K562 (cell line): ENCODE measurements around the gene ATXN1. TPM values are rescaled to one million over a fixed set of nuclear protein-coding genes. Genes with fewer than 3 reads are reported as not detected.

ENCODE experiments used
- ADNP ChIP-seq: fragments of 200-800 bp; sonication (Bioruptor generic); IDR thresholded peaks from 2 replicates; pipeline ENCODE4 v1.6.1; 2016; ENCODE audit warnings: missing genetic modification characterization, missing compliant biosample characterization
- BCL6 ChIP-seq: fragments of 250-450 bp; sonication (Bioruptor Pico); IDR thresholded peaks from 2 replicates; pipeline ENCODE4 v1.4.0; 2020
- CREB3 ChIP-seq: fragments of 450-650 bp; conservative IDR thresholded peaks from 2 replicates; pipeline ENCODE4 v1.6.1; 2016; ENCODE audit warnings: missing genetic modification characterization, low read depth, mild to moderate bottlenecking, missing compliant biosample characterization, moderate library complexity
- DEAF1 ChIP-seq: fragments of 450-650 bp; formaldehyde crosslinking; IDR thresholded peaks from 2 replicates; pipeline ENCODE4 v1.4.0; 2020; ENCODE audit warnings: mild to moderate bottlenecking, moderate library complexity
- ELF4 ChIP-seq: fragments of 450-650 bp; formaldehyde crosslinking; IDR thresholded peaks from 2 replicates; pipeline ENCODE4 v1.4.0; 2022; ENCODE audit warnings: missing genetic modification characterization
- FOXK2 ChIP-seq, 2 experiments: fragments of 450-650 bp; IDR thresholded peaks in 1 of 2; conservative IDR thresholded peaks in 1 of 2; 2 replicates each; pipeline ENCODE4 v1.6.1; 2016; ENCODE audit warnings: low read depth in 2 of 2, mild to moderate bottlenecking in 1 of 2
- HDAC8 ChIP-seq: fragments of 450-650 bp; IDR thresholded peaks from 2 replicates; pipeline ENCODE4 v1.6.1; 2016; ENCODE audit warnings: mild to moderate bottlenecking, missing genetic modification characterization, moderate library complexity, missing compliant biosample characterization
- KDM1A ChIP-seq, 2 experiments: fragments of 450-650 bp; IDR thresholded peaks; 2 replicates each; pipeline ENCODE4 v1.6.1; 2016; ENCODE audit warnings: mild to moderate bottlenecking in 2 of 2
- MECOM ChIP-seq: fragments of 250-450 bp; sonication (Bioruptor Pico); IDR thresholded peaks from 2 replicates; pipeline ENCODE4 v1.8.0; 2022; ENCODE audit warnings: inconsistent platforms
- MTA3 ChIP-seq: fragments of 450-650 bp; formaldehyde crosslinking; IDR thresholded peaks from 2 replicates; pipeline ENCODE4 v1.6.1; 2017; ENCODE audit warnings: mild to moderate bottlenecking, borderline replicate concordance
- NCOA6 ChIP-seq: fragments of 450-650 bp; IDR thresholded peaks from 2 replicates; pipeline ENCODE4 v1.6.1; 2017; ENCODE audit warnings: mild to moderate bottlenecking
- NFATC3 ChIP-seq: fragments of 450-650 bp; IDR thresholded peaks from 2 replicates; pipeline ENCODE4 v1.6.1; 2017; ENCODE audit warnings: mild to moderate bottlenecking
- NFE2 ChIP-seq: IDR thresholded peaks from 2 replicates; pipeline ENCODE4 v1.6.1; 2014; ENCODE audit warnings: antibody characterized with exemption, low read depth
- PATZ1 ChIP-seq: fragments of 250-450 bp; sonication (Bioruptor Pico); IDR thresholded peaks from 2 replicates; pipeline ENCODE4 v1.5.0; 2020; ENCODE audit warnings: mild to moderate bottlenecking, borderline replicate concordance
- PML ChIP-seq: IDR thresholded peaks from 2 replicates; pipeline ENCODE4 v1.6.1; 2012; ENCODE audit warnings: low read length, inconsistent platforms
- PTBP1 ChIP-seq: fragments of 200-400 bp; formaldehyde crosslinking; IDR thresholded peaks from 2 replicates; pipeline ENCODE4 v1.6.1; 2017; ENCODE audit warnings: low read depth, low read length
- SMARCA4 ChIP-seq: fragments of 450-650 bp; IDR thresholded peaks from 2 replicates; pipeline ENCODE4 v1.6.1; 2016
- TARDBP ChIP-seq: fragments of 450-650 bp; IDR thresholded peaks from 2 replicates; pipeline ENCODE4 v1.6.1; 2016
- TGIF2 ChIP-seq: sonication (generic); formaldehyde crosslinking; IDR thresholded peaks from 2 replicates; pipeline ENCODE4 v1.8.1; 2022; ENCODE audit warnings: mild to moderate bottlenecking, missing genetic modification reagents, moderate library complexity
- XRCC4 ChIP-seq: IDR thresholded peaks from one replicate; pipeline ENCODE4 v1.6.1; 2011; ENCODE audit not compliant: insufficient read depth, insufficient read length; ENCODE audit errors: extremely low read depth
- ZFX ChIP-seq: sonication (generic); formaldehyde crosslinking; IDR thresholded peaks from 2 replicates; pipeline ENCODE4 v1.8.0; 2022; ENCODE audit warnings: mild to moderate bottlenecking, missing genetic modification reagents, moderate library complexity
- ZNF23 ChIP-seq: fragments of 250-450 bp; sonication (Bioruptor Pico); IDR thresholded peaks from 2 replicates; pipeline ENCODE4 v1.4.0; 2020; ENCODE audit warnings: mild to moderate bottlenecking
- ZNF444 ChIP-seq: fragments of 250-450 bp; sonication (Bioruptor Pico); IDR thresholded peaks from 2 replicates; pipeline ENCODE4 v1.4.0; 2020; ENCODE audit warnings: mild to moderate bottlenecking, moderate library complexity
- ZNF695 ChIP-seq: fragments of 450-650 bp; formaldehyde crosslinking; IDR thresholded peaks from 2 replicates; pipeline ENCODE4 v1.4.0; 2020; ENCODE audit warnings: mild to moderate bottlenecking, moderate library complexity
- ZNF696 ChIP-seq: fragments of 250-450 bp; sonication (Bioruptor Pico); conservative IDR thresholded peaks from 2 replicates; pipeline ENCODE4 v1.4.0; 2020; ENCODE audit warnings: mild to moderate bottlenecking, moderate library complexity
- ZNF699 ChIP-seq: fragments of 250-450 bp; sonication (Bioruptor Pico); IDR thresholded peaks from 2 replicates; pipeline ENCODE4 v1.8.0; 2021; ENCODE audit warnings: mild to moderate bottlenecking, moderate library complexity; ENCODE audit not compliant: insufficient replicate concordance
- ZNF766 ChIP-seq: fragments of 200-800 bp; sonication (Bioruptor generic); conservative IDR thresholded peaks from 2 replicates; pipeline ENCODE4 v1.6.1; 2016; ENCODE audit warnings: missing genetic modification characterization, missing compliant biosample characterization
- polyA plus RNA-seq, 8 experiments: library from polyadenylated mRNA; depleted of rRNA in 4 of 8; stranded (reverse) in 5 of 8; unstranded in 3 of 8; fragments of >200 nt; fragmentation: Nextera tagmentation in 2 of 8; fragmentation: Illumina TruSeq in 1 of 8; extraction: Ambion mirVana in 2 of 8; extraction: Trizol in 1 of 8; gene quantifications; 2 replicates each; pipeline versions ENCODE4 v1.2.1 to v1.2.3, GENCODE V29; 2011 to 2014; ENCODE audit warnings: inconsistent platforms in 1 of 8, missing spikeins in 1 of 8
- total RNA-seq, 7 experiments: library from RNA; depleted of rRNA in 6 of 7; stranded (reverse); fragments of >200 nt in 6 of 7; fragmentation: Illumina TruSeq in 2 of 7; extraction: Trizol in 2 of 7; gene quantifications; 2 replicates each; pipeline versions ENCODE4 v1.2.1 to v1.2.3, GENCODE V29; 2011 to 2021; ENCODE audit warnings: low replicate concordance in 1 of 7

ATXN1 gene
- total and polyA plus RNA-seq, 9 of the 15 experiments (the other 6 are each of a cell fraction or from before 2014, with no cell fraction given) = under 0.01 to 1.2 (median 0.58) TPM

GRCh38 chr6:16313732-16314131 lies 447.5 kb downstream of the ATXN1 start (continued):
- TF ChIP-seq ZNF766 (CRISPR knock-in tag) (no peak), TGIF2 (CRISPR knock-in tag) (0 out of 2 replicates have a peak, but pooled peaks have one; percentile 22), HDAC8 (no peak), MTA3 (0 out of 2 replicates have a peak, but pooled peaks have one; percentile 17), FOXK2 (conservative IDR thresholded peaks at IDR 0.05 in 1 of 2, IDR thresholded peaks at IDR 0.05 in 1 of 2; ENCODE audit: low read depth in 2 of 2) (no peak), NFATC3 (no peak), ZFX (no peak), NCOA6 (no peak), ELF4 (CRISPR knock-in tag) (no peak), SMARCA4 (peak; percentile 63; the same call in 1 of the 2 replicates), ZNF23 (no peak), ZNF696 (CRISPR knock-in tag) (no peak), PTBP1 (no peak), ZNF444 (CRISPR knock-in tag) (no peak), BCL6 (no peak), CREB3 (tag) (no peak), DEAF1 (CRISPR knock-in tag) (no peak), KDM1A (IDR thresholded peaks at IDR 0.05) (no peak), PML (no peak), ADNP (tag) (peak; percentile 67), TARDBP (no peak), ZNF699 (no peak), MECOM (CRISPR knock-in tag) (no peak), NFE2 (peak; percentile 85), PATZ1 (CRISPR knock-in tag) (no peak), XRCC4 (no peak), ZNF695 (CRISPR knock-in tag) (no peak)
